Adrenal gland (tissue), 12 donors: ENCODE results near the gene SIRT5. TPM values are rescaled to one million over a fixed set of nuclear protein-coding genes. Genes with fewer than 3 reads are reported as not detected.

Source experiments
- DNase-seq, 7 donors: peaks; one replicate each; pipeline ENCODE4 v3.0.0-alpha.2; 2019 to 2020
- H3K27ac ChIP-seq, 5 donors: fragments of 200-600 bp; sonication (generic) in 4 of 5; 1 replicate in 3 of 5; 2 replicates in 2 of 5; pipeline versions ENCODE4 v1.5.1 to v1.8.0; 2016 to 2020; ENCODE audit warnings: mild to moderate bottlenecking in 1 of 5
- H3K27me3 ChIP-seq: fragments of 200-600 bp; 2 replicates; pipeline ENCODE4 v1.8.0; 2021
- H3K36me3 ChIP-seq, 2 donors: fragments of 200-600 bp; replicated peaks in 1 of 2; 1 replicate in 1 of 2; 2 replicates in 1 of 2; pipeline versions ENCODE4 v1.5.1 to v1.8.0; 2018 to 2022
- H3K4me1 ChIP-seq, 2 donors: fragments of 200-600 bp; replicated peaks in 1 of 2; 1 replicate in 1 of 2; 2 replicates in 1 of 2; pipeline versions ENCODE4 v1.5.1 to v1.8.0; 2018 to 2021
- H3K4me3 ChIP-seq, 4 donors: fragments of 200-600 bp; sonication (generic) in 3 of 4; one replicate each; pipeline ENCODE4 v1.5.1; 2016 to 2018
- H3K9me3 ChIP-seq, 3 donors: fragments of 200-600 bp; sonication (generic) in 1 of 3; replicated peaks in 1 of 3; 1 replicate in 2 of 3; 2 replicates in 1 of 3; pipeline versions ENCODE4 v1.5.1 to v1.8.0; 2016 to 2021
- CTCF ChIP-seq, 6 experiments: fragments of 450-650 bp in 4 of 6; fragments of 200-600 bp in 2 of 6; sonication (generic) in 1 of 6; IDR thresholded peaks; 1 replicate in 5 of 6; 2 replicates in 1 of 6; pipeline versions ENCODE4 v1.5.1 to v1.8.0; 2016 to 2021; ENCODE audit warnings: antibody characterized with exemption in 6 of 6, mild to moderate bottlenecking in 2 of 6, moderate library complexity in 1 of 6
- POLR2A ChIP-seq, 2 donors: fragments of 450-650 bp; IDR thresholded peaks; one replicate each; pipeline ENCODE4 v1.6.1; 2017; ENCODE audit warnings: antibody characterized with exemption in 2 of 2, mild to moderate bottlenecking in 2 of 2, moderate library complexity in 1 of 2
- WGBS, 4 donors: extraction: QIAGEN DNeasy Blood & Tissue Kit in 2 of 4; methylation state at CpG; one replicate each; pipeline versions ENCODE4 v1.1.5 to v1.1.7; 2013 to 2017; 5-methylcytosine and 5-hydroxymethylcytosine counted together
- intact Hi-C, 2 donors: fragments of 100-400 bp; cut with DNase I; formaldehyde crosslinking; loops; one replicate each; pipeline versions ENCODE4 v1.14.1 to v1.15.0; 2022 to 2023
- polyA plus RNA-seq, 3 donors: library from polyadenylated mRNA; stranded (reverse); fragments of 200-250 nt in 2 of 3; fragments of 350-450 nt in 1 of 3; fragmentation: Illumina TruSeq in 1 of 3; extraction: RNeasy Lipid Tissue Mini Kit (QIAGEN cat#74804) in 1 of 3; gene quantifications; one replicate each; pipeline ENCODE4 v1.2.3, GENCODE V29; 2013 to 2014
- total RNA-seq, 9 donors: library from RNA; depleted of rRNA in 4 of 9; stranded (reverse); fragments of >200 nt in 4 of 9; fragments of 120-200 nt in 1 of 9; fragmentation: NEBNext Ultra II Directional in 1 of 9; extraction: Animal tissue kit (Norgen Biotek cat#: 25700) in 1 of 9; gene quantifications; one replicate each; pipeline versions ENCODE4 v1.1.0 to v1.2.4, GENCODE V29; 2013 to 2023
- donor health status: healthy with polysubstance abuse.
- donor health status: Bipolar disorder and iron deficiency.
- donor health status: DM: yes; HTN: yes; CAD: no.
- donor health status: DM: no; HTN: no; CAD: no.
- donor health status: DM: no; HTN: no; CAD: no.
- donor health status: DM: yes; HTN: yes; CAD: no.

The SIRT5 gene
- total and polyA plus RNA-seq, 12 donors = 6.6 to 18.2 (median 11.1) TPM

GRCh38 chr6:13541496-13541895 is 32.9 kb upstream of the SIRT5 start:
- intact Hi-C loops = loop anchor here in 1 of 2 donors (10.0 kb wide), 1 partner anchor 627 kb away; no protein-coding TSS in a partner anchor
- H3K27me3 ChIP-seq = no peaks in the 10 kb centered on the region
- no peaks in the 10 kb centered on the region for H3K36me3 ChIP-seq
- 93 to 96% (median 95%) methylated on average over 16 to 35 of the region's 35 CpGs for WGBS, 4 donors
- no peak for TF ChIP-seq CTCF (IDR thresholded peaks at IDR 0.05)
- TF ChIP-seq POLR2A (IDR thresholded peaks at IDR 0.05) = no peak
- no peaks in the 10 kb centered on the region for H3K9me3 ChIP-seq
- DNase-seq = no peak
- no peak overlapping the region for H3K4me3 ChIP-seq
- H3K27ac ChIP-seq = no peak overlapping the region
- no peaks in the 10 kb centered on the region for H3K4me1 ChIP-seq

GRCh38 chr6:13544454-13545186 is 29.8 kb upstream of the SIRT5 start:
- intact Hi-C loops = loop anchor here in 1 of 2 donors (10.0 kb wide), 1 partner anchor 630 kb away; no protein-coding TSS in a partner anchor
- 75 to 90% (median 81%) methylated on average over 11 of the region's 11 CpGs for WGBS, 4 donors
- no peak for DNase-seq
- H3K36me3 ChIP-seq = no peaks in the 10 kb centered on the region
- no peaks in the 10 kb centered on the region for H3K27me3 ChIP-seq
- TF ChIP-seq POLR2A (IDR thresholded peaks at IDR 0.05) (no peak), CTCF (IDR thresholded peaks at IDR 0.05) (no peak)
- H3K27ac ChIP-seq = no peak overlapping the region
- H3K4me1 ChIP-seq = no peaks in the 10 kb centered on the region
- H3K9me3 ChIP-seq = no peaks in the 10 kb centered on the region
- H3K4me3 ChIP-seq = no peak overlapping the region

- no peaks in the 10 kb centered on the region for H3K27me3 ChIP-seq
- TF ChIP-seq POLR2A (IDR thresholded peaks at IDR 0.05) = no peak
- no peak for TF ChIP-seq CTCF (IDR thresholded peaks at IDR 0.05)
- intact Hi-C loops = loop anchor here in 1 of 2 donors (10.0 kb wide), 1 partner anchor 631 kb away; no protein-coding TSS in a partner anchor
- H3K27ac ChIP-seq = no peak overlapping the region
- H3K9me3 ChIP-seq = no peaks in the 10 kb centered on the region
- H3K4me1 ChIP-seq = no peaks in the 10 kb centered on the region
- no peaks in the 10 kb centered on the region for H3K36me3 ChIP-seq
- no peak for DNase-seq
- no peak overlapping the region for H3K4me3 ChIP-seq
Observed at GRCh38 chr6:13545885-13546284, 28.5 kb upstream of the SIRT5 start.

GRCh38 chr6:13548500-13549210 is 25.7 kb upstream of the SIRT5 start:
- 70 to 82% (median 74%) methylated on average over 4 of the region's 4 CpGs for WGBS, 4 donors
- no peaks in the 10 kb centered on the region for H3K27me3 ChIP-seq
- no peaks in the 10 kb centered on the region for H3K9me3 ChIP-seq
- intact Hi-C loops = loop anchor here in 1 of 2 donors (10.0 kb wide), 1 partner anchor 634 kb away; no protein-coding TSS in a partner anchor
- no peaks in the 10 kb centered on the region for H3K4me1 ChIP-seq
- no peaks in the 10 kb centered on the region for H3K36me3 ChIP-seq
- TF ChIP-seq POLR2A (IDR thresholded peaks at IDR 0.05) (no peak), CTCF (IDR thresholded peaks at IDR 0.05) (no peak)
- H3K4me3 ChIP-seq = no peak overlapping the region
- H3K27ac ChIP-seq = no peak overlapping the region
- no peak for DNase-seq
